ENCODE results near the gene HOXD1.

HOXD1 gene

DNA sequence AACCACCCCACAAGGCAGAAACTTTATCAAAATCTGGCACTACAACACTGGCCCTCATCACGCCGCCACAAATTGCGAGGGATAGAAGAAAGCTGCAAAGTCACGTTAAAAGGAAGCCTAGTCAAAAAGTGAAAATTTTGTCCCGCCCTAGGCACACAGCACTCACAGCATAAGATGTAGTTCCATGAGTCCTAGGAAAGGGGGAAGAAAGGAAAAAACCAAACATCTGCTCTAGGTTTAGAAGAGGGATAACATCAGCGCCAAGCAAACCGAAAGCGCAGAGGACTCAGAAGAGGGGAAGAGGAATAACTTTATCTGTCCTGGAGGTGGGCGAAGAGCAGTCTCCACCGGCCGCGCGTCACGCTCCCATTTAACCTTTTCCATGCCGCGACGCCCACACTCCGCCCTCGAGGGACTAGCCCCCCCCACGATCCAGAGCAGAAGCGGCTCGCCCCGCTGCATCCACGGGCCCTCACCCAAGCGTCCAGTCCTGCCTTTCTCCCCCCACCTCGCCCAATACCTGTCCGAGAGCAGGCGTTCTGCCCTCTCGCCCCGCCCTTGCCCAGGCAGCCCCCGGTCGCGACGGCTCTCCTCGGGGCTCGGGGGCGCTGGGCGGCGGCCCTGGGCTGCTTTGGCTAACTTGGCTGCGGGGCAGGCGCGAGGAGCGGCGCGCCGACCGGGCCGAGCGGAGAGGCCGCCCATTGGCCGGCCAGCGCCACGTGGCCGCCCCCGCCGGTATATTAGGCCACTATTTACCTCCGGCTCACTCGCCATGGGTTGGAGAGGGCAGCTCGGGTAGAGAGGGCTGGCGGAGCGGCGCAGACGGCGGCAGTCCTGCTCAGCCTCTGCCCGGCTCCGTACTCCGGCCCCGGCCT, at the start of gene HOXD1:
HOXD1 (plus strand) TSS at position 770 of the 875 bp plus-strand sequence. CDS start 134 bp downstream, outside the sequence.
- DNase-seq, result no peak

DNA sequence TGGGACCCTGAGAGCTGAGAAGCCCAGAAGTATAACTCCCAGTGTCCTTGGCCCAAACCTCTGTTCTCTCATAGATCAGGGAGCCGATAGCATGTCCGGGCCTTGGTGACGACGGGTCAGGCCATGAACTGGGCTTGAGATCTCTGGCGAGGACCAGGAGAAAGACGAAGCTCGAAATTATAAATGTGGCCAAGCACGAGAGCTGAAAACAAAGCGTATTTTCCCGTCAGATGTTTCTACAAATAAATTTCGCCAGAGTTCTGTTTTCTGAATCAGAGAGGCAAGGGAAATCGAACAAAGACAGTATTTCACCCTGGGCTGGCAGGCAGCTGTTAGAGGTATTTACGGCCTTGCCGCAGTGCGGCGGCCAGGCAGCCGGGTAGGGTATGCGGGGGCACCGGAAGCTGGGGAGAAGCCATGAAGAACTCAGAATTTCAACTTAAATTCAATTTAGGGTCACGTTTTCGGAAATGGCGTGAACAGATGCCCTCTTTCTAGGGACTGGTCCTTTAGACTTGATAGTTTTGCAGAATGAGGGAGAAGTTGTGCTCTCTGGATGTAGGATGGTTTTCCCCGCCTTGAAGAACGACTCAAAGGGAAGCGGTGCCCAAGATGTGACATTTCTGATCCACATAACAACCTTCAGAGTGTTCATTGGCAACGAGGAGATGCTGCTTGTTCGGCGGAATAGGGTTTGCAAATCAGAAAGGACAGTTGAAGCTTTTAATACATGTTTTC, 49.4 kb upstream of the HOXD1 start:
- DNase-seq, result no peak

DNA sequence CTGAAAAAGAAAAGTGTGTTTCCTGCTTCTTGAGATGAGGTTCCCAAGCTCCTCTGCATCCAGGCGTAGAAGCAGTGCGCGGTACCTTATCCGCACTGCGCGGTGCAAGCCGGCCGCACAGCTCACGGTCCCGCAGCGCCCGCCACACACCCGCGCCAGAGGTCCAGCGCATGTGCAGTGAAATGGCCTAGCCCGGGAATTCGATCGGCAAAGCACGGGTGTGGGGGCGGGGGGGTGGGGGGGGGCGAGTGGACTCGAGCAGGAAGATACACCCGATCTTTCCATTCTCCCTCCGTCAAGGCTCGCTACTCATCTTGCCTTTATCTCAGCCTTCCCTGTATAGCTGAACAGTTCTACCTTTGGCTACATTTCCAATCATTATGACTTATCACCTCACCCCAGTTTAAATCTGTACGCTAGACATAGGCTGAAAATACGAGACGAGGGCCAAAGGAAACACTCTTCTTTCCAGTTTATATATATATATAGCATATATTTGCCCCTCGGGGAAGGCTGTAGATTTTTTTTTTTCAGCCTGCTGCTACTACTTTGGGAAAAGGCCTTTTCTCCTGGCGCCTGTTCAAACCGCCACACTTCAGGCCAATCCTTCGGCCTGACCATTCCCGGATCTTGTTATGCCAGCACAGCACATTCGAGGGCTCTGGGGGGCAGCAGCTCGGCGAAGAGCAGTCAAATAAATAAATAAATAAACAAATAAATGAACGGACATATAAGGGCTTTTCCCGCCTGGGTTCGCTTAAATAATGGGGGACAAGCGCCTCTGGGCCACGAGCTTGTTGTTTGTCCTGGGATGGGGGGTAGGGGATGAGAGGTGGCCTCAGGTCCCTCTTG, 48.6 kb upstream of the HOXD1 start:
- DNase-seq, result no peak

DNA sequence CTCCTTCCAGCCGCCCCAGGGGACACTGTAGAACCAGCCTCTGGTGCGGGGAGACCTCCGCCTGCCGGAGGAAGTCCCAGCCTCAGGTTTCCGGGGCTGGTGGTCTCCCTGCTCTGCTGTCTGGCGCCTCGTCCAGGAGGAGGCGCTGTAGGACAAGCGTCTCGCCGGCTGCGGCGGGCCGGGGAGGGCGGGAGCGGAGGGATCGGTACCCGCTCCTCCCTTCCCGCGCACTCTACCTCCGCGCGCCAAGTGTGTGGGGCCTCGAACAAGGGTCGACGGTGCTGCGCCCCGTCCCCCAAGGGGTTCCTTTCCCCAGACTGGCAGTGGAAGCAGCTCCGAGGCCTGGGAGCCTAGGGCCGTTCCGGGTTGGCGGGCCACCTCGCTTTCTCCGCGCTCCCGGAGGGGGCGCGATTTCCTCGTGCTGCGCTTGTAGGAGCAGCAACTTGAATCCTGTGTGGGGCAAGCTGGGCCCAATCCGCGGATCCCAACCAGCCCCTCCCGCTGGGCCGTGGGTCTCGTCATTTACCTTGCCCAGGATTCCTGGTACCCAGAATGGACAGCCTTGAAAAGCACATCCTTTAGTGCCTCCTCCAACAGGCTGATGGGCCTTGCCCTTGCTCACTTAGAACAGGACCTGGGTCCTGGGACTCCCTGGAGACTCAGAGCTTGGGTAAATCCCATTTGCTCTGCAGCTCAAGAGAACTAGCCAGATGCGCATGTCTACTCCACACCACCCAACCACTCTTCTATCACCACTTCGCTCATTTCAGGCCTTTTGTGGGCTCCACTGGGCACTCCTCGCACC, 47.8 kb upstream of the HOXD1 start:
- peak; percentile 62 for DNase-seq

DNA sequence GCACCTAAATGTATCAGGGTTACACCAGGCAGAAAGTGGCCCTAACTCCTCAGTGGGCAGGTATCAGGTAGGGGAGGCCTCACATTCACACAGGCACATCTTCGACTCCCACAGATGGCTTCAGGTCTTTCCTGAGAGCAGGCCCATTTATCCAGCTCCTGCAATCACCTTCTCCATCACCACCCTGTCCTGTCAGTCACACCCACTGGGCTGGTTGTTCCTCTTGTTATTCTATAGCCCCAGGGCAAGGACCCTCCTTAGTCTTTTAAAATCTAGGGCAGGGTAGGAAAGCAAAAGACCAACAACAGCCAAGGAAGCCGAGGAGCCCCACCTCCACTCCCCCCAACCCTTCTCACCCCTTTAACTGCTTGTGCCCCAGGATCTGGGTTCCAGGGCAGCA, 46.2 kb upstream of the HOXD1 start:
- no peak for DNase-seq

DNA sequence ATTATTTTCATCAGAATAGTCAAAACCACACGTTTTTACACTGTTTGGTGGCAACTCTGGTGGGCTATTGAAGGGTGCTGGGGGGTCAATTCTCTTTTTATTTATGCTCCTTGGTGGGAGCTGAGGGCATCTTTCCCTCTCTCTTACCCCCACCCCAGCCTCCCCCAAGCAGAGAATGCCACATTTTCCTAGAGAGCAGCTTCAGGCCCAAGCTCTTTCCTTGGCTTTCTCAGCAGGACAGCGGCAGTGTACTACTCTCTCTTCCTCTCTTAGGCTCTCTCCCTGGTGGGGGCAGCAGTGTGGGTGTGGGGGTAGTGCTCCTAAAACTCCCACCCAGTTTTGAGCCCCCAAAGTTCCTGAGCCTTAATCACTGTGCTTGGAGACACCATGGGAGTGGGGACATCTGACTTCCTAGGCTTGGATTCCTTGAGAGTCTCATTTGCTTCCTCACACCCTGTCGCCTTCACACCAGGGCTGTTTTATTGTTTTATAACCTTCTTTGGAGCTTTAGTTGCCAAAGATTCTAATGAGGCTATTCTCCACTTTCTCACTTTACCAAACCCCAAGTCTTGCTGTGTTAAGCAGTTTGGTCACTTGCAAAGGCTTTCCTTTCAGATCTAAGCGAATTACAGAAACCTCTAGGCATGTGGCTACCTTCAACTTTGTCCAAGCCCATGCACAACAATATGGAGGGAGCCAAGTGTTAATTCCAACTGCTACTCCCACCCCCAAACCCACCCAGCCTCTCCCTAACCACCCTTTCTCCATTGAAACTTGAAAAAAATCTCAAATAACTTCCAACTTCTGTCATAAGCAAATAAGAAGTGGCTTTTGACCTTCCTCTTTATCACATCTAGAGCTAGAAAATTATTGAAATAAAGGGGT, 43.1 kb upstream of the HOXD1 start:
- no peak for DNase-seq

DNA sequence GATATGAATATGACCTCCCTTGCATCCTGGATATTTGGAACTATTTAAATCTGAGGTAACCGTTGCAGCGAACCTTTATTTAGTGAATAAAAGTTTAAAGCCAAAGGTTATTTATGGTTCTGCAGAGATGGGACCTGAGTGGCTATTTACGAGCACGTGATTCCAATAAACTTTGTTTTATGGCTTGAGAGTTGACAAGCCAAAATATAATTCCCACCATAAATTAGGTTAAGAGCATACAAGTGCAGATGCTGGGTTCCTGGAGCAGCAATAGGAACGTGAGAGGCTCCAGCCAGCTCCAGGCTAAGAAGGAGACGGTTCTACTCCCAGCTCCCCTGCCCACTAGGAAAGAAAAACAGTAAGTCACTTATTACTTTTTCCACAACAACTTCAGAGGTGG, 42.4 kb upstream of the HOXD1 start:
- DNase-seq, result no peak

DNA sequence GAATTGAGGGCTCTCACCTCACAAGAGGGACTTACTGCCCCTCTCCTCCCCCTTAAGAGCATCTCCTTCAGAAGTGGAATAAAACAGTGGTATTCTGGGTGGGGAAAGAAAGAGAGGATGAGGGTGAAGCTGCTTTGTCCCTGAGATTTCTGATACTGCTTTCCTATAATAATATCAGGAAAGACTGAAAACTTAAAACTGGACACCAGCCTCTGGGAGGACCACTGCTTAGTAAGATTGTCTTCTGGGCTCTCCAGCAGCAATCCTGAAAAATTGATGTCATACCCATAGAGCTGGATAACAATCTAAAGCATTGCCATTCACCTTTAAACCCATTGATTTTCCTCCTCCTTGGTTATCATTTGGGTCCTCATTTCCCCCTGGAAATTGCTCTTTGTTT, 41.8 kb upstream of the HOXD1 start:
- no peak for DNase-seq

DNA sequence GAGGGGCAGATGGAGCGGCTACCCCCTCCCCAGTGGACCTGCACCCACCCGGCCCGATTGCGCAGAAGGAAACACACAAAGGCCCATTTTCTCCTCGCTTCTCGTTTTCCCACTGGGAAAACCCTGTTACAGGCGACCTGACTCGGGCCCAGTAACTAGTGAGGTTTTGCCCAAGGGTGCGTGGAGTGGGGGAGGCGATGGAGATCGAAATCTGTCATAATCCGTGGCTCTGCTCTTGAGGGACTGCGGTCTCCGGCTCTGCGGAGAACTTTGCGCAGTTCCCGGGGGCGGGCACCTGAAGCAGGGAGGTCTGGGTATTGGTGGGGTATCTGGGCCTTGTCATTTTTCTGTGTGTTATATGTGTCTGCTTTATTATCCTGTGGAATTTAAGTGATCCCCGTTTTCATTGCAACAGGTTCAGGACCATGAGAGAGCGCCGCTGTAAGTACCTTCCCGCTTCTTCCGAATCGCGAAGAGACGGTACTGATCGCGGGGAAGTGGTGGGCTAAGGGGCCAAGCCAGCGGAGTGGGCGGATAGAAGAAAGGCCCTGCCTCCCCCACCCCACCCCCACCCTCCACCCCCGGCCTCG, 41.2 kb upstream of the HOXD1 start:
- no peak for DNase-seq

DNA sequence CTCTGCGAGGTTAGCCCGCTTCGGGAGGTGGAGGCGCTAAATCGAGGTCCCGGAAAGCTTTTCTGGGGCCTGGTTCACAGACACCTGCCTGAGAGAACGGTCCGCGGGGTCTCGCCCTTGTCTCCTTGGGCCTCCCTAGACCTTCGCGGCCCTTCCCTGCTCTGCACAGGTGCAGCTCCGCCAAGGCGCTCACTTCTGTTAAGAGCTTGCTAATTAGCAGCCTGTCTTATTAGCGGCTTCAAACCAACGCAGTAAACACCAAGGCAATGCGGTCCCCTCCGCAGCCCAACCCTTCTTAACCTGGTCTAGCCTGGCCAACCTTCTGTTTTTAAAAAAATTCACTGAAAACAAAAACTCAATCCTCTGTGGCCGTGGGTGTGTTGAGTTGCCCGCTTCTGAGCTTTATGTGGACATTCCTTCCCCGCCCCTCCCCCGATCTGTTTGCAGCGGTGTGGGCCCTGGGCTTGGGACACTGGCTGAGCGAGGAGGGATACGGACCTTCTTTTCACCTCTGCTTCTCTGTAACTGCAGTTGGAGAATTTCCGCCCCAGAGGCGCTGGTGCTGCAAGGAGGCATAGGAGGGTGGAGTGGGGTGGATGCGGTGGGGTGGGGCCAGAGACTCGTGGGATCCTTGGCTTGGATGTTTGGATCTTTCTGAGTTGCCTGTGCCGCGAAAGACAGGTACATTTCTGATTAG, 40.5 kb upstream of the HOXD1 start:
- DNase-seq, result no peak

DNA sequence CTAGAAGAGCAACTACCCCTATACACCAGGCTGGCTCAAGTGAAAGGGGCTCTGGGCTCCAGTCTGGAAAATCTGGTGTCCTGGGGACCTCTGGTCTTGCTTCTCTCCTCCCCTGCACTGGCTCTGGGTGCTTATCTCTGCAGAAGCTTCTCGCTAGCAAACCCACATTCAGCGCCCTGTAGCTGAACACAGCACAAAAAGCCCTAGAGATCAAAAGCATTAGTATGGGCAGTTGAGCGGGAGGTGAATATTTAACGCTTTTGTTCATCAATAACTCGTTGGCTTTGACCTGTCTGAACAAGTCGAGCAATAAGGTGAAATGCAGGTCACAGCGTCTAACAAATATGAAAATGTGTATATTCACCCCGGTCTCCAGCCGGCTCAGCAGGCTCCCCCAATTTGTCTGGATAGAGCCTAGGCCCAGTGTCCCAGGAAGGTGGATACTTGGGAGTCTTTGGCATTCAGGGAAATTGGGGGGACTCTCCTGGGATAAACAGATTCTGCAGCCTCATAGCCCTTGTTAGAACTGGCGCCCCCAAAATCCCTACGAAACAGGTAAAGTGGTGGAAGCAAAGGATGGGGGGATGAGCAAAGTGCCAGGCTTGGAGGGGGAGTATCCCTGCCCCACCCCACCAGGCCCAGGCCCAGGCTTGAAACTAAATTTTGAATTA, 39.6 kb upstream of the HOXD1 start:
- DNase-seq, result no peak

DNA sequence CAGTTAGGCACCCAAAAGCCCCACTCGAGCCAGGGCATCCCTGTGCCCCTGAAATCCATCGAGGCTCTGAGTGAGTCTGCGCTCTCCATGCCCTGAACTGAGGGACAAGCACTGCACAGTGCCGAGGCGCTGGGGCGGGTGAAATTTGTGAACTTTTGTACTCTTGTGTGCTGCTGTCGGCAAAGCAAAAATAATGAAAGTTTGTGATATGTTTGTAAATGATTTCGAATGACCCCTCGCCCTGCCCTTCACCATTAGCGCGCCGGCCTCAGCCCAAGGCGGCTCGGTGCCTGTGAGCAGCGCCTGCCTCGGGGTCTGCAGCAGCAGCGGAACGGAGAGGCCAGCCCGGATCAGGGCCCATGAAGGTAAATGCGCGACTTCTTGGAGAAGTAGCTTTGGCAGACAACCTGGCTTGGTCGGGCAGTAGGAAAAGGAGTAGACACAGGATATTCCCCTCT, 39.0 kb upstream of the HOXD1 start:
- no peak for DNase-seq

DNA sequence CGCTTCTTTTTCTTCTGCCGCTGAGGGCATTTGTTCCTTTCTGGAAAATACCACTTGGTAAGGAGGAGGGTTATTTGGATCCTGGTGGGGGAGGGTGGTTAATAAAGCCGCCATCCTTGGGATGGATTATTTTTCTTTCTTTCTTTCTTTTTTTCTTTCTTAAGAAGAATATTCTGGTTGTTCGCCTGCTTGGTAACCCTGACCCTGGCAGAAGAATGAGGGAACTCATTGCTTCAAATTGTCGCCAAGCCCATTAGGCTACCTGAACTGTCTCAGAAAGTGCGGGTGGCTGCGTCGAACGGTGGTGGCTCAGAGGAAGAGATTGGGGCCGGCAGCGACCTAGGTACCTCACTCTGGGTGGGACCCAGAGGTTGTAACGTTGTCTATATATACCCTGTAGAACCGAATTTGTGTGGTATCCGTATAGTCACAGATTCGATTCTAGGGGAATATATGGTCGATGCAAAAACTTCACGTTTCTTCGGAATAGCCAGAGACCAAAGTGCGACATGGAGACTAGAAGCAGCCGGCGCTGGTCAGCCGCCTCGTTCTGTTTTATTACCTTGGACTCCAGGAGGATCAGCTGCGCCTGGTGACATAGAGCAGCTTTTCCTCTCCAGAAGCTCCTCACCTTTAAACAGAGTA, 38.4 kb upstream of the HOXD1 start:
- DNase-seq, result no peak

DNA sequence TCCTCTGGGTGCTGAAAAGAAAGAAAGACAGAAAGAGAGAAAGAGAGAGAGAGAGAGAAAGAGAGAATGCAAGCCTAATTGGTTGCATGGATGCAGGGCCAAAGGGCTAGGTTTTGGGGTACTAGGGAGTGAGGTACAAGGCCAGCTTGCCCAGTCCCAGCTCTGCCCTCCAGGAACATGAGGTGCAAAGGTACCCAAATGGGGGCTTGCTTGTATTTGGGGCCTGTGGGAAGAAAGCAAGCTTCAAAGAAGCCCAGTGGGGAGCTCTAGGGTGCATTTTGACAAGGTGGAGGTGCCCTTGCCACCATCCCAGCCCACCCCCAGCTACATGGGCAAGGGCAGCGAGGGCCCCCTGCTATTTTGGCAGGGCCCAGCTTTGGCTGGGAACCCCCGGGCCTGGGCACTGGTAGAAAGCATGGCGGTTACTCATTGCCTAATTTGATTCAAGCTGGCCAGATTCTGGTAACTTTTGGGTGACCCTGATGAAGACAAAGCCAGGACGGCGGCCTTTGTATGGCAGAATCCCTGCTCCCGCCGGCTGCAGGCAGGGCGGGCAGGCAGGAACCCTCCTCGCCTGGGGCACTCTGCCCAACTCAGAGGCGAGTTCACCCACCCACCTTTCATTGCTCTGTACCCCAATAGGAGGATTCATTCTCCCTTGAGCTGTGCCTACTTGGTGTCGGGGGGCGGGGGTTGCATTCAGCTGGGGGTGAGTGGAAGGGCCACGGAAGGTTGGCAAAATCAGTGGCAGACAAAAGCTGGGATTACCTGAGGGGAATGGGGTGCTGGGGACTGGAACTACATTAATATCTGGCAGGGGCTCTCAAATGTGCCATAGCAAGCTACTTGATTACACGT, 37.7 kb upstream of the HOXD1 start:
- no peak for DNase-seq

DNA sequence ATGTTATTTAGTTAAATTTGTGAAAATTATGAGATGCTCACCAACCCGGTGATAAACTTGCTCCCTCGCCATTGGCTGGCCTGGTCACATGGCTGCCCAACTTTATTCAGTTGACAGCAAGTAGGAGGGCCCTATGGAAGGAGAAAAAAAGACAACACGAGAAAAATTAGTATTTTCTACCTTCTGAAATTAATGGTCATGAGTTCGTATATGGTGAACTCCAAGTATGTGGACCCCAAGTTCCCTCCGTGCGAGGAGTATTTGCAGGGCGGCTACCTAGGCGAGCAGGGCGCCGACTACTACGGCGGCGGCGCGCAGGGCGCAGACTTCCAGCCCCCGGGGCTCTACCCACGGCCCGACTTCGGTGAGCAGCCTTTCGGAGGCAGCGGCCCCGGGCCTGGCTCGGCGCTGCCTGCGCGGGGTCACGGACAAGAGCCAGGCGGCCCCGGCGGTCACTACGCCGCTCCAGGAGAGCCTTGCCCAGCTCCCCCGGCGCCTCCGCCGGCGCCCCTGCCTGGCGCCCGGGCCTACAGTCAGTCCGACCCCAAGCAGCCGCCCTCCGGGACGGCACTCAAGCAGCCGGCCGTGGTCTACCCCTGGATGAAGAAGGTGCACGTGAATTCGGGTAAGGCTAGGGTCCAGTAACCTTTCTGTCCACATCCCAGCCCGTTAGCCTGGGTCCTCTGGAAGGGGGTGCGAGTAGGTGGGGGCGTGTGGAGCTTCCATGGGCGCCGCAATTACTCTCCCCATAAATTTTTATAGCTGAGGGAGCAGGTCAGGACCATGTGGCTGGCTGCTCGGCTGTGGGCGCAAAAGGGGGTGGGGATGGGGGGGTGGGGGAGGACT, 36.8 kb upstream of the HOXD1 start, which contains the start of gene HOXD4:
HOXD4 (plus strand) TSS at position 109 of the 846 bp plus-strand sequence; CDS start at position 193, 84 bp downstream.
- no peak for DNase-seq

DNA sequence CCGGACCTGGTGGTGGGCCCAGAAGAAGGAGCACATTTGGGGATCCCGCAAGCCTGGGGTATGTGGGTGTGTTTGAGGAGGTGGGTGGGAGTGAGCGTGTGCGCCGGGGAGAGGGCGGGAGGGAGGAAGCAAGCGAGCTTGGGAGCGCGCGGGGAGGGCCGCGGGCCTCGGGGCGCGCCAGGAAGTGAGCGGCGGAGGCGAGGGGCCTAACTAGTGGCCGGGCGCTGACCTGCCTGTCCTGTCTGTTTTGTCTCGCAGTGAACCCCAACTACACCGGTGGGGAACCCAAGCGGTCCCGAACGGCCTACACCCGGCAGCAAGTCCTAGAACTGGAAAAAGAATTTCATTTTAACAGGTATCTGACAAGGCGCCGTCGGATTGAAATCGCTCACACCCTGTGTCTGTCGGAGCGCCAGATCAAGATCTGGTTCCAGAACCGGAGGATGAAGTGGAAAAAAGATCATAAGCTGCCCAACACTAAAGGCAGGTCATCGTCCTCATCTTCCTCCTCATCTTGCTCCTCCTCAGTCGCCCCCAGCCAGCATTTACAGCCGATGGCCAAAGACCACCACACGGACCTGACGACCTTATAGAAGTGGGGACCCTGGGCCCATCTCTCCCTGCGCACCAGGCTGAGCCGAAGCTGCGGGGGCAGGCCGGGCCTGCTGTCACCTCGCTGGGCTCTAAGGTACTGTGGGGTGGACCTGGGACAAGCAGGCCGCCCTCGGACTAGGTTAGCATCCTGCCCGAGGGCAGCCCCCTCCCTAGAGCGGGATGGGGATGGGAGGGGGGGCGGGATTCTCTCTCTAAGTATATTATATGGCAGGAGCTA, 35.9 kb upstream of the HOXD1 start:
- no peak for DNase-seq
